ENCODE data around the gene KCNJ1.
A peak's percentile ranks its signal among the peaks of the same experiment; 100 is the strongest.

The KCNJ1 gene

DNA sequence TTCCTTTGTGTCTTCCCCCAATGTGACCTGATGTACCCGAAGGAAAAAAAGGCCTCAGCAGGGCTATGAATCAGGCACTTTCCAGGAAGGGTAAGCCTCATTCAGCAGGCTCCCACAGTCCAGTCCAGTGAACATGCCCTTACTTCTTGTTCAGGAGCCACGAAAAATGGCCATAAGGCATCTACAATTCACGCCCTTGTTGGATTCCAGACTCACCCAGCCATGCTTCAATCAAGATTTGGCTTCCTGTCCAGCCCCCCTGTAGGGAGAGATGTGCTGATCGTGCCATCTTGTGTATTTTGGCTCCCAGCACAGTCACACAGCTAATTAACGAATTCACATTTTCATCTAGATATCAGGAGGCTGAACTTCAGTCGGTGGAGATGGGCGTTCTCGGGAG is 14.1 kb upstream of the KCNJ1 start:
- DNase-seq = no peak

GRCh38 chr11:128879817-128880216 is 12.7 kb upstream of the KCNJ1 start:
- DNase-seq = no peak

DNA sequence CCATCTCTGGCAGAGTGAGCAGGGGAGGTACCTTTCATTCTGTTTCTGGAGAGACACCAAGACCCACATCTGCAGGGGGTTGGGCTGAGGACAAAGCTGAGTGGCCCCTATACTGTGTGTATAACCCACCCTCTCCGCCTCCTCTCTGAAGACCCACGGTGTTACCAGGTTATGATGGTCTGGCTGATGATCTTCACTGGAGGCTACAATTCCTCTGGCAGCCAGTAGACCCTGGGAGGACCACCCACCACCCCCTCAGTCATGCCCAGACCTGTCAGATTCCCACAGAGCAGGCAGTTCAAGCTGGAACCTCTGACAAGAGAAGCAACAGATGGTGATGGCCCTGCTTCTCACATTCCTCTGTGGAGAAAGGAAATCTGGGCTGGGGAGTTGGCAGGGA is 11.4 kb upstream of the KCNJ1 start:
- no peak for DNase-seq

DNA sequence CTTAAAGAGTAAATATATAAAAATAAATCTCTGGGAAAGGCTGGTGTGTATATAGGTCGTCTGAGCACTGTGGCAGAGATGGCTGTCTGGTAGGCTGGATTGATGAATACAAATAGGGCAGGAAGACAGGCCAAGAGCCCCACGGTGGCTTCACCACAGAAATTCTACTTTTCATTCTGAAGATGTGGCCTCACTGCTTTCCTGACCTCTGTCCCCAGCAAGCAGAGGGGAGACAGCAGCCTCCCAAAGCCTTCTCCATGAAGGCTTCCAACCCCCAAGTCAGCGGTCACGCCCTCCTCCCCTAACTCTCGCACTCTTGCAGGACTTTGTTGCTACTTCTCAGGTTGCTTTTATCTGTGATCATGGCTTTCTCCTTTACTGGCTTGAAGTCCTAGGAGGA is 10.6 kb upstream of the KCNJ1 start:
- no peak for DNase-seq

GRCh38 chr11:128876133-128876650 is 9.1 kb upstream of the KCNJ1 start:
- no peak for DNase-seq

GRCh38 chr11:128874427-128874826 is 7.3 kb upstream of the KCNJ1 start:
- DNase-seq = no peak

DNA sequence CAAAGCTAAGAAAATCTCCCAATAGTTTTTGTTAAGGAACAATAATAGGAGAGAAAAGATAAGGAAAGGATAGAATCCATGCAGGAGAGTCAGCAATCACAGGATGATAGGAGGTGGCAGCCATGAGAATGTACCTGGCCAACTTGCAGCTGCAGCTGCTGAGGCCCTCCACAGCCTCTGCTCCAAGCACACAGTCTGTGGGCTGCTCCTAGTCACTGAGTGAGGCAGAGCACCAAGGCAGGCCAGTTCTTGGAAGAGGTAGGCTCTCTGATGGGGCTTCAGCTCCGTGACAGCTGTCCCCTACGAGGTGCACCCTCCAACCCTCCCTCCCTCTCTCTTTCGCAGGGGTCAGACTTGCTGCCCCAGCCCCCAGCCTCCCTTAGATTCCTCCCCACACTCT is 5.5 kb upstream of the KCNJ1 start:
- no peak for DNase-seq

DNA sequence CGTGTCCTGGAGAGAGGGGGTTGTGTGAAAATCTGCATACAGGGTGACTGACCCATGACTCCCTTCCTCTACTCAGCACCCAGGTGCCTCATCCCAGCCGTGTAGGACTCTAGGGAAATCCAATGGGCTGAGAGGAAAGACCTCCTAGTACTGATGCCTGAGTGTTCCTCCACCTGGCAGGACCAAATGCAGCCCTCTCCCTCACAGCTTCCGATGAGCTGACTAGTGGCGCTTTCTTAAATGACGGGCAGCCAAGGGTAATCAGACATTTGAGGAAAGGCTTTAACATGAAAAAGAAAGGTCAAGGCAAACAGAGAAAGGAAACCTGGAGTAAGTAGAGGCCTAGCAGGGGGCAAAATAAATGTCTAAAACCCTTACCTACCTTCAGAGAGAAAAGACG is 5.0 kb upstream of the KCNJ1 start:
- no peak for DNase-seq

DNA sequence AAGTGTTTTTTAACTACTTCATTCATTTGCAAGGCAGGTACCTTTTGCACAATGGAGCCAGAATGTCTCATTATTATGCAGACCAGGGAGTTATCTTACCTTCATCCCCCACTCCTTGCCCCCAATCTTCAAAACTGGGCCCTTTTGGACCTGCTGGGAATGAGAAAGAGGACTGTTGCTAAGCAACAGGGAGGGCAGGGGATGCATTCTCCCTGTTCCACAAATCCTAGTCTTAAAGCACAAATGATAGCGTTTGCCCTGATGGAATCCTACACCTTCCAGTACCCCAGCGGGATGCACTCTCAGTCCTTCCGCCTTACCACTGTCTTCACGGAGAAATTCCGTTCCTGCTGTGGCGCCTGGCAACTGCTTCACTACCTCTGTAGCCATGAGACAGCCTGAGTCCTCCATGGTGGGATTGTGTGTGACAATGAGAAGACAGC is 4.1 kb upstream of the KCNJ1 start:
- no peak for DNase-seq

DNA sequence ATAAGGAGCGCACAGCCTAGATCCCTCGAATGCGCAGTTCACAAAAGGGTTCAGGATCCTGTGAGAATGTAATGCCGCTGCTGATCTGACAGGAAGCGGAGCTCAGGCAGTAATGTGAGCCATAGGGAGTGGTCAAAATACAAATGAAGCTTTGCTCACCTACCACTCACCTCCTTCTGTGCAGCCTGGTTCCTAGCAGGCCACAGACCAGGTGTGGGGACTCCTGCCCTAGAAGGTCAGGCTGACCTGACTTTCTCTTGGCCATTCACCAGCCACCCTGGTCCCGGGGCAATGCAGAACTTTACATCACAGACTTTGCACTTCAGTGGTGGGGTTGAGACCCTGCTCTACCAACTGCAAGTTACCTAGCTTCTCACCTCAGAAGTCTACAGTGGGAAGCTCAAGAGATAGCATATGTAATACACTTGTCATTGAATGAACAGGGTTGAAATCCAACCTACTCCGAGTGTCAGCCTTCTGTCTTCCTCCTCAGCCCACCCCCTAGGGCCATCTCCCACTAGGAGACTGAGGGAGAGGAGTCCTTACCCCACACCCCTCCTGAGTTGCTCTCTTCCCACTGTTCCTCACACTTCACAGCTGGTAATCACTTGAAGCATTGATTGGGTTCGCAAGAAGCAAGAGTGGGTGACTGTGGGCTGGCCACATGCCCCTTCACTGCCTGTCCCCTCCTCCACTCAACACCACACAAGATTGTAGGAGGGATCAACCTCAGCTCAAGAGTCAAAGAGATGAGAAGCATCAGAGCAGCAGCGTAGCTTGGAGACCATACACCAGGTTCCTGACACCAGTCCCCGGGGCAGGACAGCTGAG is 2.0 kb upstream of the KCNJ1 start:
- peak; percentile 28 to 44 for DNase-seq

GRCh38 chr11:128865490-128865889 is 1.6 kb downstream of the KCNJ1 start:
- DNase-seq = no peak

- DNase-seq = no peak
These were observed 4.0 kb downstream of the KCNJ1 start for GRCh38 chr11:128862908-128863660.

DNA sequence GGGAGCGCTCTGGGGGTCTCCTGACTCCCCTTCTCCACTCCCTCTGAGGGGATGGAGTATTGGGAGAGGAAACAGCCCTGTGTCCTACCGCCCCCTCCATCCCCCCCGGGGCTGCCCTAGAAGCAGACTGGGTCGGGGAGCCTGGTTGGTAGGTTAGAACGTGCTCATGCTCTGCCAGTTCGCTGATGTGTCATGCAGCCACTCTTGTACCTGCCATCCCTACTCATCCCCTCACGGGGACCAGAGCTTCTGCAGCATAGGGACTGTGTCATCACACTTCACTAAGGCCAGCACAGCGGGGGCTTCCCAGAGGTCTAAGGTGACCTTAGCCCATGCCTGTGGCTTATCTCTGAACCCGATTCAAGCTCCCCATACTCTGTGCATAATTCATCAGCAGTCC is 4.7 kb downstream of the KCNJ1 start:
- no peak for DNase-seq

DNA sequence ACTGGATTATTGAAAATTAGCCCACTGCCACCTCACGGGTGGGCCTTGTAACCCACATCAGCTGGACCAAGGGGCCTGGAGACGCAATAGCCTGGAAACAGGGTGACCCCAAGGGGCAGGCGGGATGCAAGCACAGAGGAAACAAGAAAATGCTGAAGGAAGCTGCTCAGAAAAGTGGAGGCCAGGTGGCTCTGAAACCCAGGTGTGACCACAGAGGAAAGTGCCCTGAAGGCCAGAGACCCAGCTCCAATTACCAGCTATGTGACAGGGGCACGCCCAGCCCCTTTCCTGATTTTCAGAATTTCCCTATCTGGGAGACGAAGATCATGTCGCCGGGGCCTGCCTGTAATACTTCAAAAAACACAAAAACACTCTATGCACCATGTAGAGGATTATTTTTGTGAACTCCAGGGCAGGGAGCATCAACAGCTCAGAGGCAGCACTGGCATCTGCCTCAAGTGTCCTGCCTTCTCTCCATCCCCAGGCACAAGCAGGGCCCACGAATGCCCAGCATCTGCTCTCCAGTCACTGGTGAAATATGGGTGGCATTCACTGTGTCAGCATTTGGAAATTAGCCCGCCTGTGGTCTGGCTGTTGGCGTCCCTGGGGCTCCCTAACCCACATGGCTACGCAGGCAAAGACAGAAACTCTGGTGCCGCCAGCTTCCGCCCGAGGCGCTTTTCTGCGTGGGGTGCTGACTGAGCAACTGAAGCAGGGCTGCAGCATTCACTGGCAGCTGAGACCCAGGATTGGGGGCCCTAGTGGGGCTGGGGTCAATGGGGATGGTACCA is 6.3 kb downstream of the KCNJ1 start:
- no peak for DNase-seq

- DNase-seq = peak; percentile 32 to 82
These were observed 7.3 kb downstream of the KCNJ1 start for GRCh38 chr11:128859563-128860441.

GRCh38 chr11:128857341-128857740 is 9.8 kb downstream of the KCNJ1 start:
- no peak for DNase-seq

GRCh38 chr11:128856241-128856640 is 10.9 kb downstream of the KCNJ1 start:
- DNase-seq = no peak

GRCh38 chr11:128854841-128855240 is 12.3 kb downstream of the KCNJ1 start:
- DNase-seq = no peak

- no peak for DNase-seq
These were observed 13.5 kb downstream of the KCNJ1 start for GRCh38 chr11:128853559-128853958.

- DNase-seq = no peak
These were observed 14.6 kb downstream of the KCNJ1 start for GRCh38 chr11:128852327-128853023.

DNA sequence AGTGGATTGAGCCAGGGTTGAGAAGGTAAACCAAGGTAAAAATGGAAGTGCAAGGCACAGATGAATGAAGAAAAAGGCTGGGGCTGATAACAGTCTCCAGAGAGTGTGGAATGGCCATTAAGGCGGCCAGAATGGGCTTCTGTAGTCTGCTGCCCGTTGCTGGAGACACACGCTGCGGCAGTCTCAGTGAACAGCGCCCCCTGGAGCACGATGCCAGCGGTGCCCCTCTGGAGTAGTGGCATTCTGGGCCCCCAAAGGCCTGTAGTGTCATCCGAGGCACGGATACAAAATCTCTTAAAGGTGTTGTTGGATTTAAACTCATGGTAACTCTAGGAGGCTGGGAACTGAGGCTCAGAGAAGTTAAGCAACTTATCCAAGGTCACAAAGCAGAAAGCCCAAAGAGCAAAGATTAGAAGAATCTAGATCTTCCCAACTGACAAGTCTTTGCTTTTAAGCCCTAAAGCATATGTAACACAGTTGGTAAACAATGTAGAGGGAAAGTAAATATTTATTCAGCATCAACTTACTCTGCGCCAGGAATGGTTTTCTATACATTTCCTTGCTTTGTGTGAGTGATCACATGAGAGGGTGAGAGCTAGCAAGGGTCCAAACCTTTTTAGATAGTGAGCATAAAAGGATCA is 18.2 kb downstream of the KCNJ1 start:
- DNase-seq = peak; percentile 34 to 91

All from NCI-H526 (cell line).